HepG2 (cell line): ENCODE measurements around the gene ST8SIA1. TPM values are rescaled to one million over a fixed set of nuclear protein-coding genes. Genes with fewer than 3 reads are reported as not detected.

Experiments used
- ATAC-seq: fragments of 200-7000 bp; cut with Tn5 transposase; 3 replicates; pipeline ENCODE4 v1.9.1; 2020; ENCODE audit warnings: mild to moderate bottlenecking, moderate library complexity
- BruUV-seq: library from RNA; stranded (reverse); fragments of 400-500 nt; replicated peaks from 2 replicates; lab custom pipeline; 2021; lab: Mats Ljungman, UMichigan
- CTCF ChIA-PET: fragments of 300-600 bp; formaldehyde crosslinking; extraction: SDS; loops from one replicate; lab custom pipeline; 2021; ENCODE audit warnings: low total read pairs, inconsistent platforms, low intra/inter-chr PET ratio; lab: Yijun Ruan, JAX
- POLR2A ChIA-PET: fragments of 350-600 bp; sonication (Branson Sonifier 250); formaldehyde crosslinking; loops from one replicate; lab custom pipeline; 2020; ENCODE audit warnings: antibody characterized with exemption, inconsistent platforms; lab: Yijun Ruan, JAX
- DNase-seq: peaks from one replicate; pipeline ENCODE4 v3.0.0-alpha.2; 2015; ENCODE audit warnings: low spot score
- FAIRE-seq: peaks from 3 replicates; lab custom pipeline; 2011; peaks lifted over from hg19 to GRCh38; lab: Jason Lieb, UNC
- H2AFZ ChIP-seq: one replicate; pipeline ENCODE4 v1.6.1; 2011; ENCODE audit warnings: low read length, inconsistent platforms
- H3K27ac ChIP-seq: fragments of 300-600 bp; 3 replicates; pipeline ENCODE4 v1.8.0; 2011; ENCODE audit warnings: mixed run types, mild to moderate bottlenecking, mixed read lengths, low read length, inconsistent platforms; ENCODE audit not compliant: insufficient read depth; ENCODE audit errors: extremely low read length
- H3K27me3 ChIP-seq, 2 experiments: fragments of 200-600 bp in 1 of 2; 2 replicates in 1 of 2; 3 replicates in 1 of 2; pipeline versions ENCODE4 v1.6.0 to v1.8.0; 2011; ENCODE audit warnings: low read length in 2 of 2, mild to moderate bottlenecking in 2 of 2, moderate library complexity in 2 of 2, inconsistent platforms in 1 of 2; ENCODE audit not compliant: insufficient read depth in 2 of 2, control insufficient read depth in 1 of 2
- H3K36me3 ChIP-seq, 2 experiments: fragments of 200-600 bp in 1 of 2; replicated peaks in 1 of 2; 2 replicates in 1 of 2; 3 replicates in 1 of 2; pipeline versions ENCODE4 v1.5.1 to v1.8.0; 2011; ENCODE audit warnings: low read length in 2 of 2, inconsistent platforms in 1 of 2; ENCODE audit not compliant: insufficient read depth in 2 of 2, control insufficient read depth in 1 of 2
- H3K4me1 ChIP-seq: 2 replicates; pipeline ENCODE4 v1.5.1; 2012; ENCODE audit warnings: low read length, inconsistent platforms; ENCODE audit not compliant: insufficient read depth
- H3K4me2 ChIP-seq: 2 replicates; pipeline ENCODE4 v1.6.0; 2011; ENCODE audit warnings: low read depth, low read length, inconsistent platforms
- H3K4me3 ChIP-seq, 3 experiments: fragments of 200-600 bp in 1 of 3; sonication (generic), shearing (Covaris generic) in 1 of 3; replicated peaks in 1 of 3; 2 replicates each; pipeline ENCODE4 v1.5.1; 2011 to 2016; ENCODE audit warnings: low read length in 3 of 3, inconsistent platforms in 2 of 3, low read depth in 2 of 3, mild to moderate bottlenecking in 2 of 3, control low read depth in 1 of 3, mixed read lengths in 1 of 3; ENCODE audit not compliant: insufficient read depth in 1 of 3
- H3K79me2 ChIP-seq: one replicate; pipeline ENCODE4 v1.6.1; 2011; ENCODE audit warnings: low read length, inconsistent platforms; ENCODE audit not compliant: insufficient read depth
- H3K9ac ChIP-seq: 2 replicates; pipeline ENCODE4 v1.6.0; 2011; ENCODE audit warnings: mild to moderate bottlenecking, low read depth, low read length, inconsistent platforms; ENCODE audit not compliant: insufficient read depth
- H3K9me3 ChIP-seq: 2 replicates; pipeline ENCODE4 v1.5.1; 2012; ENCODE audit warnings: mild to moderate bottlenecking, low read length
- H4K20me1 ChIP-seq: 2 replicates; pipeline ENCODE4 v1.6.0; 2011; ENCODE audit warnings: inconsistent platforms, mild to moderate bottlenecking, low read length, moderate library complexity; ENCODE audit not compliant: insufficient read depth
- DMTF1 ChIP-seq: sonication (generic); formaldehyde crosslinking; IDR thresholded peaks from 2 replicates; pipeline ENCODE4 v1.4.0; 2020; ENCODE audit warnings: mild to moderate bottlenecking, missing genetic modification reagents
- HIVEP1 ChIP-seq: sonication (generic); formaldehyde crosslinking; IDR thresholded peaks from 2 replicates; pipeline ENCODE4 v1.4.0; 2020; ENCODE audit warnings: mild to moderate bottlenecking, missing genetic modification reagents
- IRF9 ChIP-seq: sonication (generic); formaldehyde crosslinking; IDR thresholded peaks from 2 replicates; pipeline ENCODE4 v1.8.0; 2022; ENCODE audit warnings: missing genetic modification reagents, mild to moderate bottlenecking, borderline replicate concordance
- JUN ChIP-seq: sonication (generic); formaldehyde crosslinking; IDR thresholded peaks from 2 replicates; pipeline ENCODE4 v1.4.0; 2020; ENCODE audit warnings: mild to moderate bottlenecking, missing genetic modification reagents
- ZBTB3 ChIP-seq: sonication (generic); formaldehyde crosslinking; IDR thresholded peaks from 2 replicates; pipeline ENCODE4 v1.4.0; 2020; ENCODE audit warnings: low read depth, mild to moderate bottlenecking, moderate library complexity, missing genetic modification reagents, borderline replicate concordance
- ZKSCAN8 ChIP-seq: IDR thresholded peaks from 2 replicates; pipeline ENCODE4 v1.6.1; 2016; ENCODE audit warnings: borderline replicate concordance, missing genetic modification reagents, missing compliant biosample characterization
- ZNF44 ChIP-seq: sonication (generic); formaldehyde crosslinking; IDR thresholded peaks from 2 replicates; pipeline ENCODE4 v1.5.1; 2020; ENCODE audit warnings: mild to moderate bottlenecking, missing genetic modification reagents
- ZNF570 ChIP-seq: sonication (generic); formaldehyde crosslinking; IDR thresholded peaks from 2 replicates; pipeline ENCODE4 v1.4.0; 2020; ENCODE audit warnings: mild to moderate bottlenecking, missing genetic modification reagents, borderline replicate concordance
- ZNF607 ChIP-seq: sonication (generic); formaldehyde crosslinking; IDR thresholded peaks from 2 replicates; pipeline ENCODE4 v1.5.1; 2020; ENCODE audit warnings: missing genetic modification reagents, mild to moderate bottlenecking, borderline replicate concordance
- WGBS: methylation state at CpG from one replicate; pipeline ENCODE4 v1.1.6; 2017; ENCODE audit warnings: low lambda C conversion rate; 5-methylcytosine and 5-hydroxymethylcytosine counted together
- in situ Hi-C: cut with HindIII; loops from 2 replicates; pipeline ENCODE4 v1.10.0; 2017; ENCODE audit warnings: low pct_unique_long_range_greater_than_20kb; ENCODE audit not compliant: extremely low pct_ligation_motif_present
- intact Hi-C: fragments of 100-400 bp; cut with micrococcal nuclease; formaldehyde crosslinking; loops from one replicate; pipeline ENCODE4 v1.10.0; 2022; ENCODE audit not compliant: unreplicated experiment
- polyA plus RNA-seq, 8 experiments: library from polyadenylated mRNA; depleted of rRNA in 3 of 8; stranded (reverse) in 7 of 8; unstranded in 1 of 8; fragments of >200 nt; fragmentation: Illumina TruSeq in 4 of 8; extraction: Trizol in 4 of 8; gene quantifications; 2 replicates each; pipeline versions ENCODE4 v1.2.1 to v1.2.3, GENCODE V29; 2011 to 2016; ENCODE audit warnings: low read depth in 4 of 8, missing spikeins in 1 of 8, mixed read lengths in 1 of 8; ENCODE audit not compliant: insufficient read depth in 1 of 8
- total RNA-seq, 5 experiments: library from RNA; depleted of rRNA; stranded (reverse); fragments of >200 nt; fragmentation: Illumina TruSeq; extraction: Trizol; gene quantifications; 2 replicates each; pipeline ENCODE4 v1.2.3, GENCODE V29; 2016; ENCODE audit warnings: low read depth in 1 of 5

Gene ST8SIA1
- total and polyA plus RNA-seq, 2 of the 13 experiments (the other 11 are each of a cell fraction or from before 2014, with no cell fraction given), result not detected

GRCh38 chr12:22310275-22310674 lies 24.2 kb downstream of the ST8SIA1 start:
- no peak for ATAC-seq
- Histone ChIP-seq H3K36me3 (no peaks in the 10 kb centered on the region), H3K27me3 (no peaks in the 10 kb centered on the region; a peak in 1 of 5 replicates), H3K79me2 (no peaks in the 10 kb centered on the region), H2AFZ (no peak overlapping the region), H4K20me1 (no peaks in the 10 kb centered on the region), H3K9ac (no peak overlapping the region), H3K9me3 (no peaks in the 10 kb centered on the region), H3K27ac (no peak overlapping the region), H3K4me3 (no peak overlapping the region), H3K4me1 (no peaks in the 10 kb centered on the region), H3K4me2 (no peak overlapping the region)
- in situ Hi-C loops, result no loop called here
- intact Hi-C loops, result no loop called here
- TF ChIP-seq ZNF607, result no peak
- no peak for TF ChIP-seq HIVEP1 (CRISPR knock-in tag)
- TF ChIP-seq ZNF570, result no peak
- no peak for TF ChIP-seq ZKSCAN8 (CRISPR knock-in tag)
- TF ChIP-seq ZNF44 (CRISPR knock-in tag), result no peak
- no peak for TF ChIP-seq JUN (CRISPR knock-in tag)
- no peak for TF ChIP-seq DMTF1 (CRISPR knock-in tag)
- TF ChIP-seq IRF9 (CRISPR knock-in tag), result no peak
- no peak for TF ChIP-seq ZBTB3
- DNase-seq, result no peak
- no peak for FAIRE-seq
- ChIA-PET CTCF (no interaction called here), POLR2A (no interaction called here)
- 0% methylated on average over 2 of the region's 2 CpGs for WGBS
- no TSS peak for BruUV-seq
